HG02973 (cell line): Measurements from ENCODE around the gene ENTPD2.

Experiments
- ATAC-seq: cut with Tn5 transposase; IDR thresholded peaks from one replicate; pipeline ENCODE4 v1.9.1; 2021; ENCODE audit warnings: moderate library complexity; ENCODE audit not compliant: unreplicated experiment

Gene ENTPD2

GRCh38 chr9:137080260-137081122 lies 26.6 kb upstream of the ENTPD2 start:
- no peak for ATAC-seq

GRCh38 chr9:137079401-137079787 lies 25.5 kb upstream of the ENTPD2 start:
- no peak for ATAC-seq

DNA sequence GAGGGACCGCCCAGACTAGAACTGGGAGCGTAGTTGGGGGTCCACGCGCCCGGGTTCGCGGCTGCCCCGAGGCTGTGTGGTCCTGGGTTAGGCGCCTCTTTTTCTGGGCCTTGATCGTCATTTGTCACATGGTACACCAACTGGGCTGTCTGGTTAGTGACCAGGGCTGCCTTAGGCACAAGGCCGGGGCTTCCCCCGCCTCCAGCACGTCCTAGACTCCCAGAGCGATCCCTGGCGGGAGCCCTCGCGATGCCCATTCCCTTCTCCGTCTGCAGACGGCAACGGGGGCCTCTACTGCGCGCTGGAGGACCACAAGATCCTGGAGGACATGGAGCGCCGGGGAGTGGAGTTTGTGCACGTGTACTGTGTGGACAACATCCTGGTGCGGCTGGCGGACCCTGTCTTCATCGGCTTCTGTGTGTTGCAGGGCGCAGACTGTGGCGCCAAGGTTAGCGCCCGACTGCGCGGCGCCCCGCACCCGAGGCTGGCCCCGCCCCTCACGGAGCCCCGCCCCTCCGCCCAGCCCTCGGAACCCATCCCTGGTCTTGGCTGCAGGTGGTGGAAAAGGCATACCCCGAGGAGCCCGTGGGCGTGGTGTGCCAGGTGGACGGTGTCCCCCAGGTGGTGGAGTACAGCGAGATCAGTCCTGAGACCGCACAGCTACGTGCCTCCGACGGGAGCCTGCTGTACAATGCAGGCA lies 25.0 kb upstream of the ENTPD2 start:
- no peak for ATAC-seq

- no peak for ATAC-seq
Measured at GRCh38 chr9:137077758-137078693, 24.2 kb upstream of the ENTPD2 start.

DNA sequence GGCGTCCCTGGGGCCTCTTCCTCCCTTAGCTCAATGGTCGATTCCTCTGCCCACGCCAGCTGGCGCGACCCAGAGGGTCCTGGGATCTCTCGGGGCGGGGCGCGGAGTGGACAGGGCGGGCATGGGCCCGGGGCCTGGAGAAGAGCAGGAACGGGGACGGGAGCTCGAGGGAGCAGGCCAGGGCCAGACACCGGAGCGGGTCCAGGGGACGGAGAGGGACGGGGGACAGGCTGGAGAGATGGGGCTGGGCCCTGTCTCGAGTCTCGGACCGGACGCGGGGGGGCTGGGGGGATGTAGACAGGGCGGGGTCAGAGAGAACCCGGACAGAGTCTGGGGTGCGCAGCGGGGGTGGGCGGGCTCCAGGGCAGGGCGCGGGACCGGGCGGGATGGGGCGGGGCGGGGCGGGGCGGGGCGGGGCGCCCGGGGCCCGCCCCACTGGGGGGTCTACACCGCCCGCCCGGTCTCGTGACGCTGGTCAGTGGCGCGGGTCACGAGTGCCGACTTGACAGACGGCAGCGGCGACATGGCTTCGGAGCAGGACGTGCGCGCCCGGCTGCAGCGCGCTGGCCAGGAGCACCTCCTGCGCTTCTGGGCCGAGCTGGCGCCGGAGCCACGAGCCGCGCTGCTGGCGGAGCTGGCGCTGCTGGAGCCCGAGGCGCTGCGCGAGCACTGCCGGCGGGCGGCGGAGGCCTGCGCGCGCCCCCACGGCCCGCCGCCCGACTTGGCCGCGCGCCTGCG lies 23.3 kb upstream of the ENTPD2 start, which contains the start of gene UAP1L1:
Gene UAP1L1 (plus strand): TSS at position 508 of the 738 bp plus-strand sequence. CDS start 16 bp downstream, at position 524.
- ATAC-seq: no peak

DNA sequence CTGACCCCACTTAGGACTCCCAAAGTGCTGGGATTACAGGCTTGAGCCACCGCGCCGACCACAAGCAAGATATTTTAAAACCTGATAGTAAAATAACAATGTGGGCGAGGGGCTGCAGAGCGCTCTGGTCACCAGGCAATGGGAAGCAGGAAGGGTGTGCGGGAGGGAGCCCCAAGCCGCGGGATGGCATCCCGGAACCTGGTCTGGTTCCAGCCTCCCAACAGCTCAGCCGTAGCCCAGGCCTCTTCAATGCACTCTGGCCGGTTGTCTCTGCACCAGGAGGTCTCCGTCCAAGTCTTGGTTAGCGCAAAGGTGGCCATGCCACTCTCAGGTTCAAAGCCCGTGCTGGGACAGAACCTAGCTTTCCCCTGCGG lies 22.8 kb upstream of the ENTPD2 start:
- ATAC-seq: no peak

GRCh38 chr9:137075275-137075775 lies 21.5 kb upstream of the ENTPD2 start:
- ATAC-seq: no peak

DNA sequence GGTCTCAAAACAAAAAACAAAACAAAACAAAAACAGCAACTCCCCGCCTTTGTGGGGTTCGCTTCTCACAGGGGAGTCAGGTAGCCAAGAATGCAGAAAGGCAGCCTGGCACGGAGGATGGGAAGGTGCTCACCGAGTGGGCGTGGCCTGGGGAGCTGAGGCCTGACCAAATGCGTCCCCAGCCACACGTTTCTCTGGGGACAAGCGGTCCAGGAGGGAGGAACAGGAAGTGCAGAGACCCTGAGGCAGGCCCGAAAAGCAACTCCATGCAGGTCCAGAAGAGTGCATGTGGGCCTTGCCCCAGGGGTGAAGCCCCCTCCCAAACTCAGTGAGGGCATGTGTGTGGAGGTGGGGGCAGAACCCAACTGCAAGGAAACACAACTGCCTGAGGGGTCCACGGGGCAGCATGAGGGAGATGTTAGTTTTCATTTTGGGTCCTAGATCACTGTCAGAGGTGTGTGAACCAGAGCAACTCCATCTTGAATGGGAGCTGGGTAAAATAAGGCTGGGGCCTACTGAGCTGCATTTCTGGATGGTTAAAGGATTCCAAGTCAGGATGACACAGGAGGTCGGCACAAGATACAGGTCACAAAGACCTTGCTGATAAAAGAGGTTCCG lies 20.9 kb upstream of the ENTPD2 start:
- ATAC-seq: no peak

- no peak for ATAC-seq
Measured at GRCh38 chr9:137073992-137074399, 20.1 kb upstream of the ENTPD2 start.

DNA sequence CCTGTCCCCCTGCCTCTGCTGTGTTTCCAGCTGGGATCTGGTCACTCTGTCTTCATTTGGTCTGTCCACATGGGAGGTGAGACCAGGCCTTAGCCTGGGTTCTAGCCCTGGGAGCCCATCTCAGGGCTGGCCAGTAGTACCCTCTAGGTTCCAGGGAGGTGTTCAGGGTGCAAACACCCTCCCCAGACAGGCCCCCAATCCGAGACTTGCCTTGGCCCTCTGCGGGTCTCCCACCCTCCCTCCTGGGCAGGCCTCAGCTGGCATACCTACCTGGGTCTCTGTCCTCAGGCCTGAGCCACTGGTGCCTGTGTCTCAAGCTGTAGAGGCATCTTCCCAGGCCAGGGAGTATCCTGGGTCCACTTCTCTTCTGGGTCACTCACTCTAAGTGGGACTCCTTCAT lies 17.4 kb upstream of the ENTPD2 start:
- no peak for ATAC-seq

GRCh38 chr9:137070906-137071275 lies 17.0 kb upstream of the ENTPD2 start:
- peak; percentile 7 for ATAC-seq

DNA sequence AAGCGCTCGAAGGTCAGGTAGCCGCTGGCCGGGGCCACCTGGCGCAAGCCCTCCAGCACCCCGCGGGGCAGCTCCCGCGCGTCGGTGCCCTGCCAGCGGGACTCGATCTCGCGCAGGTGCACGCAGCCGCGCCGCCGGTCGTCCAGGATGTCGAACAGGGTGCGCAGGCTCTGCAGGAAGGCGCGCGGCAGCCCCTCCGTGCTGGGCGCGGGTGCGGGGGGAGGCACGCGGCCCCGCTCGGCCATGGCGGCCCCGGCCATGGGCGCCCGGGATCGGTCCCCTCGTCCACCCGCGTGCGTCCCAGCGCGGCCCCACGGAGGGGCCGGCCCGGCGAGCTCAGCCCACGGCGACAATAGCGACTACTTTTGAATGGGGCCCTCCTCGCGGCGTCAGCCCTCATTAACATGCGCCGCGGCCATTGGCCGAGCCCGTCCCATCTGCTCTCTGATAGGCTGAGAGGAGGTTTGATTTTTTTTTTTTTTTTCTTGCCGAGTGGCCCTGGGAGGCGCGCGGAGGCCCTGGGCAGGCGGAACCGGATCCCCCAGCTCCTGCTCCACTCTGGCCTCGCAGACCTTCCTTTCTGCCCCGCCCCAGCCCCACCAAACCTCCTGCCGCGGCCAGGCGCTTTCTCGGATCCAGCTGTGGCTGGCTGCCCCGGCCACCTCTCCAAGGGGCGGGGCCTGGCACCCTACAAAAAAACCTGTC lies 16.5 kb upstream of the ENTPD2 start, which contains the start of gene SAPCD2:
Gene SAPCD2 (minus strand): TSS at position 357 of the 705 bp plus-strand sequence. CDS start 97 bp downstream, at position 260.
- peak; percentile 59 for ATAC-seq

DNA sequence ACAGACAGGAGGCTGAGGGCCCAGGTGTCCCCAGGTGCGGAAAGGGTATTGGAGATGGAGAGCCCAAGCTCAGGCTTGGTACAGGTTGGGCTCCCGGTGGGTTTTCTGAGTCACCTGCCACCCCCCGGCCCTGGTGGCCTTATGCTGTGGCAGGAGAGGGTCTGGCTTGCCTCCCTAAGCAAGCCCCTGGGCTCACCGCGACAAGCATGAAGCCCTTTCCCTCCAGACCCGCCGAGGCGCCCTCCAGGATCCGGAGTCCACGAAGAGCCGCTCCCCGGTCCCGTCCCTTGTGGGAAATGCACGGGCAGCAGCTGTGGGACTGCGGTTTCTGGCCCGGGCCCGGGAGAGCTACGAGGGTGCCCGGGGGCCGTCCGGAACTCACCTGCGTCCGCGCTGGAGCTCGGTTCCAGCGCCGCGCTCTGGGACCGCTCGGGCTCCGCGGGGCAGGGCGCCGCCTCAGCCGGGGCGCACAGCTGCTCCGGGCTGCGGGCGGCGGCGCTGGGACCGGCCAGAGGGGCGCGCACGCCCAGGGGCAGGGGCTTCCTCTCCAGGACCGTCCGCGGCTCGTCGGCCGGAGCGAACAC lies 15.7 kb upstream of the ENTPD2 start:
- ATAC-seq: no peak

- ATAC-seq: no peak
Measured at GRCh38 chr9:137068539-137069507, 15.0 kb upstream of the ENTPD2 start.

GRCh38 chr9:137067860-137068538 lies 14.1 kb upstream of the ENTPD2 start:
- peak; percentile 30 for ATAC-seq

DNA sequence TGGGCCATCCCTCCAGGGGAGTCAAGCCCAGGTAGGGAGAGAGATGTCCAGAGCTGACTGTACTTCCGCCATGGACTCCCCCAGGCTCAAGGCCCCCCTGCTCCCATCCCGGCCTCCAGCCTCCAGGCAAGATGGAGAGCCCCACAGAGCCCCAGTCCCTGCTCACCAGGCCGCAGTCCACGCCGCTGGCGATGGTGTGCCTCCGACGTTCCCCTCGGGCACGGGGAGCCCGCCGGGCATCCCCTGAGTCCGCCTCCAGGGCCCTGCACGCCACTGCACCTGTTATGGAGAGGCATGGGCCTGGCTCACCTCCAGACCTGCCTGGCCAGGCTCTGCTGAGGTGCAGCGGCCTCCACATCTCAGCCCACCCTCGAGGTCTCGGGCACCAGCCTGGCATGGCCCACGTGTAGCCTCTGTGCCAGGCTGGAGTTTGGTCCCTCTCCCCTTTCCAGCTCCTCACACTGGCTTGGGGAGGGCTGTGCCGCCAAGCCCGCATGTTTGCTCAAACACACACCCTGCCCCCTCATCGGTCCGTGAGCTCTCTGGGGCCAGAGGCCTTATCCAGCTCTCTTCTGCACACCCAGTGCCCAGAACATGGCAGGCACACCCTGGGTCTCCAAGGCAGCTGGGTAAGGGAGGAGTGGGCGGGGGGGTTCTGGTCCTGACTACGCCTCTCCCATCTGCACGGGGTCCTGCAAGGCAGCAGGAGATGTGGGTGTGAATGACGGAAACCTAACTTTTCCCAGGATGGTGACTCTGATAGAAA lies 12.4 kb upstream of the ENTPD2 start:
- no peak for ATAC-seq
